Hepatocyte (in vitro differentiated cells): ENCODE measurements around the gene HES3.

Experiments
- CTCF ChIP-seq: fragments of 200-600 bp; sonication (generic); IDR thresholded peaks from 2 replicates; pipeline ENCODE4 v1.5.1; 2016; ENCODE audit warnings: antibody characterized with exemption, mild to moderate bottlenecking; ENCODE audit not compliant: poor library complexity
- EZH2 ChIP-seq: fragments of 200-600 bp; sonication (generic); IDR thresholded peaks from 2 replicates; pipeline ENCODE4 v1.6.1; 2016; ENCODE audit warnings: antibody characterized with exemption, mild to moderate bottlenecking, borderline replicate concordance
- EZH2phosphoT487 ChIP-seq: fragments of 200-600 bp; sonication (generic); IDR thresholded peaks from one replicate; pipeline ENCODE4 v1.6.1; 2018; ENCODE audit warnings: antibody characterized with exemption, mild to moderate bottlenecking, low read depth, moderate library complexity; ENCODE audit not compliant: unreplicated experiment, severe bottlenecking

- TF ChIP-seq CTCF (no peak), EZH2phosphoT487 (no peak), EZH2 (no peak)
Observed at GRCh38 chr1:6278263-6278662, 34.3 kb downstream of the HES3 start.
